DMS 273 (cell line): ENCODE results near the gene SLC29A2.
"Not testable (repeated sequence)": the region's sequence is repeated elsewhere in the genome, so short reads cannot be mapped to it uniquely, and the experiment has no call there.

Experiments used
- DNase-seq: peaks from one replicate; lab custom pipeline; 2025; ENCODE audit not compliant: unreplicated experiment; lab: John Stamatoyannopoulos, UW

The SLC29A2 gene

DNA sequence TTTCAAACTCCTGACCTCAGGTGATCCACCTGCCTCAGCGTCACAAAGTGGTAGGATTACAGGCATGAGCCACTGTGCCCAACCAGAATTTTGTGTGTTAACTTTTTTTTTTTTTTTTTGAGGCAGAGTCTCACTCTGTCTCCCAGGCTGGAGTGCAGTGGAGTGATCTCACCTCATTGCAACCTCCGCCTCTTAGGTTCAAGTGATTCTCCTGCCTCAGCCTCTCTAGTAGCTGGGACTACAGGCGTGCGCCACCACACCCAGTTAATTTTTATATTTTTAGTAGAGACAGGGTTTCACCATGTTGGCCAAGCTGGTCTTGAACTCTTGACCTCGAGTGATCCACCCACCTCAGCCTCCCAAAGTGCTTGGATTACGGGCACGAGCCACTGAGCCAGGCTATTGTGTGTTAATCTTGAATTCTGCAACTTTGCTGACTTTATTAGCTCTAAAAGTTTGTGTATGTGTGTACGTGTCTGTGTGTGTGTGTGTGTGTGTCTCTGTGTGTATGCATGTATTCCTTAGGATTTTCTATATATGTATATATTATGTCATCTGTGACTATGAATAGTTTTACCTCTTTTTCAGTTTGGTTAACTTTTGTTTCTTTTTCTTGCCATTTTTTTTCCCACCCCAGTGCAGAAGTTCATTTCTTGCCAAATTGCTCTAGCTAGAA, 20.9 kb downstream of the SLC29A2 start:
- not testable (repeated sequence) for DNase-seq

DNA sequence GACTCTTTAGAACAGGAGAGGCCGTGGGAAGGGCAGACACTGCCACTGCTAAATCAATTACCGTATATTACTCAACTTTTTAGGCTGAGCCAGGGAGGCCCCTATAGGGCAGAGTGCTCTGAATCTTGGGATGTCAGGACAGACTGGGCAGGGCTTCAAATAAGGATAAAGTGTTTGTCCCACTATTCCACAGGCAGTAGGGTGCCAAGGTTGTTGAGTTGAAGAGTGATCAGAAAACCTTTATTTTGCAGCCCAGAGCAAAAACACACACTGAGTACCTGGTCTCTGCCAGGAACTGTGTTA, 22.5 kb downstream of the SLC29A2 start:
- DNase-seq, result no peak

DNA sequence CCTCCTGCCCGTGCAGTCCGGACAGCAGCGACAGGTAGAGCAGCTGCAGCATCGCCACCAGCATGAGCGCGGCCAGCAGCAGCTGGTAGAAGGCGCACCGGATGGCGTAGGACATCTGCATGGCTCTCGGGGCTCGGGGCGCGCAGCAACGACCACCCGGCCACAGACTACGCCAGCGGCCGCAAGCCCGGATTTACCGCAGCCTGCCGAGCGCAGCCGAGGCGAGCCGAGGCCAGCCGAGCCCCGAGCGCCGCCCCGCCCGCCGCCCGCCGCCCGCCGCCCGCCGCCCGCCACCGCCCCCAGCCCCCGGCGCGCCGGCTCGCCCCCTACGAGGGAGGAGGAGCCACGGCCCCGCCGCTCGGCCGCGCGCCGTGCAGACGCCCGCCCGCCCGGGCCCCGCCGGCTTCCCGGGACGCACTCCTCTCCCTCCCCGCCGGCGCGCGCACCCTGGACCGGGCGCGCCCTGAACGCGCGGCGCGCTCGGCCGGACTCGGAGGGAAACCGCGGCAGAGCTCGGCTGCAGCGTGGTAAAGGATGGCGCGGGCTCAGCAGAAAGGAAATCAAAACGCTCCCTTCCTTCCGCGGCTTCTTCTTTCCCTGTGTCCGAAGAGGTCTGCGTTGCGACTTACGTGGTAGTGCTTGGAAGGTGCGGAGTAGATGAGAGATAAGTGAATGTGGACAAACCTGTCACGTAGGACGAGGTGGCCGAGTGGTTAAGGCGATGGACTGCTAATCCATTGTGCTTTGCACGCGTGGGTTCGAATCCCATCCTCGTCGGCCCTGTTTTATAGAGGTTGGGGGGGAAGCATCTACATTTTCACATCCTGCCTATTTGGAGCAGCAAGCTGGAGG, 23.9 kb downstream of the SLC29A2 start, which contains the start of gene B4GAT1:
Gene B4GAT1, minus strand, starts transcription at position 205 of the 852 bp plus-strand sequence. Its CDS starts 84 bp downstream, at position 121.
- peak; percentile 87 for DNase-seq

DNA sequence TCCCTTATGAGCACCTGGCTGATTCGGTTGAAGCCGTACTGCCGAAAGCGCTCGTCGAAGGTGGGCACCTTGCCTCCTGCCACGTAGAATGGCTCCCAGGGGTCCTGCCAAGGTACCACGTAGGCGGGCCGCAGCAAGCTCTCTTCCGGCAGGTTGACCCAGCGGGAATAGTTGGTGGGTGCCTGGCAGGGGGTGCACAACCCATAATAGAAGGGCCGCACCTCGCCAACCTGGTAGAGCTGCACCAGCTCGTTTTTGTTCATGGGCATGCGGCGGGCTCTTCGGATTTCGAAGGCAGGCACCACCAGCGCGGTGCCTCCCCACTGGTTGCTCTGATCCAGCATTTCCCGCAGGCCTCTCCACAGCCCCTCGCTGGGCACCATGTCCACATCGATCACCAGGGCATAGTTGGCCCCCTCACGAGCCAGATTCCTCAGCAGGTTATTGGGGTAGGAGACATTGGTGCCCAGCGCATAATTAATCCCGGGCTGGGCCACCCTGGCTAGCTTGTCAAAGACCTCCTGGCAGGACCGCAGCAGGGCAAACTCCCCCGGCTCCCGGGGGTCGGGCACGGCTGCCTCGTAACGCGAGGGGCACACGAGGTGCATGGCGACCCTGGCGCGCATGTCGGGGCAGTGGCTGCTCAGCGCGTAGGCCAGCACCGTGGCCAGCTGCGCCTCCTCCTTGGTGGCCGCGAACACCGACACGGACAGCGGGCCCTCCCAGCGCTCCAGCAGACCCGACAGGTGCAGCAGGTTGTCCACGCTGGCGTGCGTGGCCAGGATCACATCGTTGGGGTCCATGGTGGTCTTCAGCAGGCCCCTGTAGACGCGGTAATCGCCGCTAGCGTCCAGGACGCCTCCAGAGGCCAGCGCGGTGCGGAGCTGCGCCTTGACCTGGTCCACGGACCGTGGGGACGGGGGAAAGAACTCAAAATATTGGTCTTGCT, 24.8 kb downstream of the SLC29A2 start:
- DNase-seq, result no peak

DNA sequence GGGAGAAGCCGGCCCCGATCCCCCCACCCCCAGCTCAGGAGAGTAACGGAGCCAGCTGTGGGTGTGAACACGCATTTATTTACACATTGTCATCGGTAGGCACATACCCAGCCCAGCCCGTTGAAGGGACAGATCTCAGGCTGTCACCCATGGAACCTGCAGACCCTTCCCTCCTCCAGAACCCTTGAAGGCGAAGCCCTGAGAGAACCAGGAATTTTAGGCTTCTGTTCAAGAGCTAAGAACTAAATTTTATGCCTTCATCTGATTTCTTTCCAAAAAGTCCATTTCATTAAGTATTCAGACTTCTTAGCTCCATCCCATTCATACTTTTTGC, 26.3 kb downstream of the SLC29A2 start:
- no peak for DNase-seq

DNA sequence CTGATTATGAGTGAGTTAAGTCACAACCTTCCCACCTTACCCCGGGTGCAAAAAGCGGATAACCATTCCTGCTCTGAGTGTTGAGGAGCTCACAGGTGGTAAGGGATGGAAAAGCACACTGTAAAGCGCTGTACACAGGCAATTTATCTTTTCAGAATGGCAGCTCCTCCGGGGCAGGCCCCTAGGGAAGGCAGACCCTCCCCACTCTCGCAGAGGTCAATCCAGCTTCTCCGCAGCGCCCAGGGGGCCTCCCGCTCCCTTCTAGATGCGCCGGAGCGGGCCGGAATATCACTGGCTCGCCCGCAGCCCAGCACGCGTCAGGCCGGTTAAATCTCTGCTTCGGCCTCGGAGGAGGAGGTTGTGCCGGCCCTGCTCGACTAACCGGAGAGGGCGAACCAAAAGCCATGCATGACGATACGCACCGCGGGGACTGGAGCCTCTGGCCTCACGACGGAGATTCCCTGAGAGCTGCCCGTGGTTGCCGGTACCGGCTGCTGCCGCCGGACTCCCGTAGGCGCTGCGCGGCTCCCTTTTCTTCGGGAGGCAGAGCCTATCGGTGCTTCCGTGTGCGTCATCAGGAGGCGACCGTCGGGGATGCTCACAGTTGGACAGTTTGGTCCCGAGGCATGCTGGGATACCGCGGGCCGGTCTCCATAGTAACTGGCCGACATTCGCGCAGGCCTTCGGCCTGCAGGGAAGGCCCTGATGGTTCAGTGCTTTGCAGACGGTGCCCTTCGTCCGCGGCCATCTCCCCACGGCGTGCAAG, 26.8 kb downstream of the SLC29A2 start, which contains the start of gene BRMS1:
Gene BRMS1, minus strand, starts transcription at position 555 of the 766 bp plus-strand sequence. CDS start 2,870 bp downstream, outside the sequence.
- DNase-seq, result peak; percentile 97

DNA sequence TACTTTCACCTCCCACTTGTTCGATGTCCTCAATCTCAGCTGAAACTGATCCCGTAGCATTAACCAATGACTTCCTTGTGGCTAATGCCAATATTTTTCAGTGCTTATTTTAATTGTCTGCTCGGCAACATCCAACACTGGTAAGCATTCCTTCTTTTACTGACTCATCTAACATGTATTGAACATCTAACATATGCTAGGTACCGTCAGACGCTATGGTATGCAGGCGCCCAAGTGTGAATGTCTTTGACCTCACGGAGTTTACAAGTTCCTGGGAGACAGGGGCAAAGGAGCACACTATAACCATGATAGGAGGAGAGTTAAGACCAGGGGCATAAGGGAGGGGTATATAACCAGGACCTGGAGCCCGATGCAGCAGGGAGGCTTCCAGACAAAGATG, 28.4 kb downstream of the SLC29A2 start:
- DNase-seq, result no peak

DNA sequence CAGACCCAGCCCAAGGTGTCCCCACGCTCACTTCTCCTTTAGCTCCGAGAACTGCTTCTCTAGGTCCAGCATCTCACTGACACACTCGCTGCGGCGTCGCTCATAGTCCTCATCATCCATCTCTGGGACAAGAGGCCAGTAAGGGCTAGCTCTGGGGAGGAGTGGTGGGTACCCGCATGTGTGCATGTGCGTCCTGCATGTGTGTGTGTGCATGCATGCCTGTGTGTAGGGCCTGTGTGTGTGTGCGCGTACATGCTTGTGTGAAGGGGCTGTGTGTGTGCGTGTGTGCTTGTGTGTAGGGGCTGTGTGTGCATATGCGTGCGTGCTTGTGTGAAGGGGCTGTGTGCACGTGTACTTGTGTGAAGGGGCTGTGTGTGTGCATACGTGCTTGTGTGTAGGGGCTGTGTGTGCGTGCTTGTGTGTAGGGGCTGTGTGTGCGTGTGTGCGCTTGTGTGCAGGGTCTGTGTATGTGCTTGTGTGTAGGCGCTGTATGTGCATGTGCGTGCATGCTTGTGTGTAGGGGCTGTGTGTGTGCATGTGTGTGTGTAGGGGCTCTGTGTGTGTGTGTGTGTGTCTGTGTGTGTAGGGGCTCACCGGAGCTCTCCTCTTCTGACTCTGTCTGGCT, 29.9 kb downstream of the SLC29A2 start:
- no peak for DNase-seq

DNA sequence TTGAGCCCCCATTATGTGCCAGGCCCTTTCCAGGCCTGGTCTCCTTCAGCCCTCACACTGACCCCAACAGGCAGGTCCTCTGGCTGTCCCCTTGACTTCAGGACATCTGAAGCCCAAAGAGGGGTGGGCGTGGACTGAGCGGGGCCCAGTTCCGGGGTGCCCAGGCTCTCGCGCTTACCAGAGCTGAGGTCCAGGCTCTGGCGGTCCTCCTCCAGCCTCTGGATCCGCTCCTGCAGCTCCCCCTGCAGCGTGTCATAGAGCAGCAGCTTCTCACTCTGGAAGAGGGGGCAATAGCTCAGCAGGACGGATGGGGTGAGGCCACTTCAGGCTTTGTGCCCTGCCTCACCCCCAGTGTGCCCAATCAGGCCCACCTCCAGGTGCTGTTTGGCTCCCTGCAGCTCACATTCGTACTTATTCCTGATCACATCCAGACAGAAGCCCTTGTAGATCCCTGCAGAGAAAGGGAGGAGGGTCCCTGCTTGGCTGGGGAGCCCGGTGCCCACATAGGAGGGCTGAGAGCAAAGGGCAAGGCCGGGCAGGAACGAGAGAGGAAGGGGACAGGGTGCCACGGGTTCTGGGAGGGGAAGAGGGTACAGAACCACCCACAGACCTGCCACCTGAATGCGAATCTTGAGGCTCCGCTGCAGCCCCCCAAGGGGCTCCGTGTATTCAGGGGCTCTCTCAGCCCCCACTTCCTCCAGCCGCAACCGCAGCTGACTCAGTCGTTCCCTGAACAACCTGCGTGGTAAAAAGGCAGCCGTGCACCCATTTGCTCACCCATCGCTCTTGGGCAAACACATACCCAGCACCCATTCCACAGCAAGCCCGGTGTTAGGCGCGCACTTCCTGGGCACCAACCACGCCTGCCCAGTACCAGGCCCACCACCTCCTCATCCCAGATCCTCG, 30.7 kb downstream of the SLC29A2 start:
- no peak for DNase-seq

DNA sequence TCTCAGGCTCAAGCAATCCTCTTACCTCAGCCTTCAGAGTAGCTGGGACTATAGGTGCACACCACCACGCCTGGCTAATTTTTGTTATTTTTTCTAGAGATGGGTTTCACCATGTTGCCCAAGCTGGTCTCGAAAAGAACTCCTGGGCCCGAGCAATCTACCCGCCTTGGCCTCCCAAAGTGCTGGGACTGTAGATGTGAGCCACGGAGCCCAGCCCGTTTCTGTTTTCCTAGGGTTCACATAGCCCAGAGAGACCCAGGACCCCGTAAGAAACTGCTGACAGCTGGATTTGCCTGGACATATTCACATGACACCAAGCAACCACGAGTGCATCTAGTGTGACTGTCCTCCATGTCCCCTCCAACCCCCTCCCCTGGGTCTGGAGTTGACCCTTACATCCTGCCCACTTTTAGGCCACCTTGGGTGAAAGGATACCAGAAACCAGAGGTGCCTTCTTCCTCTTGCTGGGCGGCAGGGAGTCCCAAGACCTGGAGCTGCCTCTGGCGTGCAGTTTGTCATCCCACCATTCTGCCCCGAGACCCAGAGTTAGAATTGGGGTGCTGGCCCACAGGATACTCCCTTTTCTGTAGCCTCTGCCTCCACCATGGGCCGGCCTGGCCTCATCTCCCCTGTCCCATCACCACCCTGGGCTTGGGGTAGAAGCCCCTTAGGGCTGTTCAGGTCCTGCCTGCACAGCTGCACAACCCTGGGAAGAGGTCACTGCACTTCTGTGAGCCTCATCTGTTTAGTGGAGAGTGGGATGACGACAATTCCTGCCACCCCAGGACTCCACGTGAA, 31.7 kb downstream of the SLC29A2 start:
- DNase-seq, result no peak

DNA sequence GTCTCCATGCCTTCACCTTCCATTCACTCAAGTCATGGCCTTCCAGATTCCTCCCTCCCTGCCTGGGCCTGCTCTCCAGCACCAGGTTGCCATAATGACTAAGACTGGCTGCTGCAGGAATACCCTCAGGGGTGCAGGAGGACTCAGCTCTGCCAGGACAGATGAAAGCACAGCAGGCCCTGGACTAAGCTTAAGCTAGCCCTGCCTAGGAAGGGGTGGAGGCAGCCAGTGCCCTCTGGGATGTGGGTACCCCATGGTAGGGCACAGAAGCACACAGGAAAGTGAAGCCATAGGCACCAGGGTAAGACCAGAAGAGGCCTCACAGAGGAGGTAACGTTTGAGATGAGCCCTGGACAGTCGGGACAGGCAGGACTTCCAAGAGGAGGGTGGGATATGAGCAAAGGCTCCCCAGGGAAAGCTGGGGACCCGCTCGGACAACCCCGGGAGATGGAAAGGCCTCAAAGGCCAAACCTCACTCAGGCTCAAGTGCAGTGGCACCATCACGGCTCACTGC, 32.3 kb downstream of the SLC29A2 start:
- peak; percentile 46 for DNase-seq

DNA sequence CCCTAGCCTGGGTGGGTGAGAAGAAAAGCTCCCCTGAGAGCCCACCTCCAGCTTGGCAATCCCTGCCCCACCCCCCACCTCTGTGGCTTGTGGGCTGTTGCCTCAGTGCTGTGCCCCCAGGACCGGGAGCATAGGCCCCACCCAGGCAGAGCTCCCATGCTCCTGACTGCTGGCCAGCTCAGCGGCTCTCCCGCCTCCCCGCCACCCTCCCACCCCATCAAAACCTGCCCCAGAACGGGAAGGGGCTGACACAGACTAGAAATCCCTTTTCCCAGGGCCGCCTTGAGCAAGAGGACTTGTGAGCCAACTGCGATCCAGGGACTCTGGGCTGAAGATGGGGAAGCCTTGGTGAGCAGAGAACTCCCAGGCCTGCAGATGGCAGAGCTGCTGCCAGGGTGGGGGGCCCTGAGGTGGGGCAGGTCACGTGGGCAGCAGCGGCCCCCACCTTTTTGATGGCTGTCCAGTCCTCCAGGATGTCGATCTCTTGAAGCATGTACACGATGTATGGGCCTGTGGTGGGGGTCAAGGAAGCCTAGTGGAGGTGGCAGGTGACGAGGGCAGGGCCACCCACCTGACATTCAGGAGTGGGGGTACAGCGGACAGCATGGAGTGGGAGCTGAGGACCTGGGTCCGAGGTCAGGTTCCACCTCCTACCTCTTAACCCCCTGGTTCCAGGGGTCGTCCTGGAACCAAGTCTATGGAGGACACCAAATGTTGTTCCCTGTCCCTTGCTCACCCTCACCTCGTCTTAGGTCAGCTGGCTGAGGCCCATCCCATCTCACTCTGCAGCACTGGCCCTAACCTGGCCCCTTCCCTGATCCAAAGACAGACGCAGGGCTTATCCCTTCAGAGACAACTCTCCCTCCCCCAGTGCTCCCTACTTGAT, 33.0 kb downstream of the SLC29A2 start:
- no peak for DNase-seq

DNA sequence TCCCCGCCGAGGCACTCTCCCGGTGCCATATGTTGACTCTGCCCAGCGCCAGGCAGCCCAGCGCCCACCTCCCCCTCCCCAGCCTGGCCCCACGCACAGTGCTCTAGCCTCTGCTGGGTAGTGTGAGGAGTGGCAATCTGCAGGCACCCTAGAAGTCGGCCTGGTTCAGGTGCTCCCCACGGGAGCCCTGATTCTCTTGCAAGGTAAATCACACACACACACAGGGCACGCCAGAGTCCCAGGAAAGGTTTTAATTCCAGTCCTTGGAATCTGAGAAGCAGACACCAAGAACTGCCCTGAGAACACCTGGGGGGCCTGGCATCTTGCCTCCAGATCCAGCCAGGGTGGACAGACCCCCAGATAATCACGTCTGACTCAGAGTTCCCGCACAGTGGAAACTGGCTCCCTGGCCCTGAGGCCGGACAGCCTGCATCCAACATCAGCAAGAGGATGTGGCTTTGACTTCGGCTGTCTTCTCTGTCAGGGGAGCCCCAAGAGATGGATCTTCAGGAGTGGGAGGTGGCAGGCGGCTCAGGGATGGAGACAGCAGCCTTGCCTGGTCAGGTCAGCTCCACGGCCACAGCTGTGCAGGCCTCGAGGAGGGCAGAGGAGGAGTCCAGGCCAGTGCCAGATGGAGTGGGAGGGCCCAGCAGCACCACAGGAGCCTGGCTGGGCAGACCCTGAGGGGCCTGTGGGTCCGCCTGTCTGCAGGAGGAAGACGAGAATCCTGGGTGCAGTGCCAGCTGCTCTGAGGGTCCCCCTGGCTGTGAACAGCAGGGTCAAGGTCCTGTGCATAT, 34.3 kb downstream of the SLC29A2 start:
- DNase-seq, result peak; percentile 86

DNA sequence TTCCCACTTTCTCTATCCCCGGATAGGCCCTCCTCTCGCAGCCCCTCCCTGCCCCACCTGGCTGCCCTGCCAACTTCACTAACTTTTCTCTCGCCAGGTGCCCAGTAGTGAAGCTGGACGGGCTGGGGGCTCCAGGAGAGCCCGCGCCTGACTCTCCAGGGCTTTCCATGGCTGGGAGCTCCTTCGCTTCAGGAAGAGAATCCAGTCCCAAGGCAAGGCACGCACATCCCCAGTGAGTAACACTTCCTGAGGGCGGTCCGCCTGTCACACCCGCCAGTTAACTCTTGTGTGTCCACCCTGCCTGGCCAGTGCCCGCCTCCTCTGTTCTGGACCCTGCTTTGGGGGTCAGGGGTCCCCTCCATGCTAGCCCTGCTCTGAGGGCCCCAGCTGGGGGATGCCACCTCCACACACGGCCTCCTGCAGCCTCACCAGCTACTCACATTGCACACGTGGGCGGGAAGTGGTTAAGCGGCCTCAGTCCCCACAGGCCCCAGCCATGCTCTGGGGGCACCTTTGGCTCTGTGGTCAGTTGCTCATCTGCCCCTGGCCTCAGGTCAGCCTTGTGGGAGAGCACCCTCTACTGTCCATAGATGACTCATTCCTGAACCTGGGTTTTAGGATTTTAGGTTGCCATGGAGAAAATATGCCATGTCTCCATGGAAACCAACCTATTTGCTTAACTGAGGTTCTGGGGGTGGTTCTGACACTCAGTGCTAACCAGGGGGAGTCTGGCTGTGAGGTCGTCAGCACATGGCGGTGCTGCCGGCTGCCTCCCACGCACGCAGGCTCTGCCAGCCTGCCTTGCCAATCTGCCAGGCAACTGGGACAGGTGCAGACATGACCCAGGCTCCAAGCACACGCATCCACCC, 35.1 kb downstream of the SLC29A2 start, which contains the start of gene RIN1:
Gene RIN1, minus strand, starts transcription at position 201 of the 869 bp plus-strand sequence. Its CDS starts 32 bp downstream, at position 169.
- DNase-seq, result peak; percentile 97

DNA sequence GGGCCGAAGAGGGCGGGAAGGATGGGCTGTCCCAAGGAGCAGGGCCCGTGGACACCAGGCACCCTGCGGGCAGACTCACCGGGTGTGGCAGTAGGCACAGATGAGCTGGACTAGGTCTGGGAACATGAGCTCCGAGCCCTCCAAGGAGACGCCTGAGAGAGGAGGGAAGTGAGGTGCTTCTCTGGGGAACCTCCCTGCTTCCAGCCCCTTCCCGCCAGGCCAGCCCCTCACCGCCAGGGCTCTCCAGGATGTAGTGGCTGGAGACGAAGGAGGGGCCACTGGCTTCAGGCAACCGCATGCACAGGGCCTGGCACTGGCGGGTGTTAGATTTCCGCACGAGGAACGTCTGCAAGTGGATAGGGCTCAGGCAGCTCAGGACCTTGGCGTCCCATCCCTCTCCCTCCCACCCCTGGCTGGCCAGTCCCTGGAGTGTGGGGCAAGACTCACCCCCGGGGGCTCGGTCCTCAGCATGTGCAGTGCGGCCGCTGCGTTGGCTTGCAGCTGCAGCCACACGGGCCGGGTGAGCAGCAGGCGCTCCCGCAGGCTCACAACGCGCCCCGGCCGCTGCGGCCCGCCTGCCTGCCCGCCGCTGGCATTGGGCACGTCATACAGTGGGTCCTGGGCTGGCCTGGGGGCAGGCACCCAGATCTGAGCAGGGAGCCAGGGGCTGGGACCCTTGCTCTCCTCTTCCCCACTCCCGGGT, 35.9 kb downstream of the SLC29A2 start:
- DNase-seq, result peak; percentile 78
